ENCODE measurements around the gene ULK1. TPM values are rescaled to one million over a fixed set of nuclear protein-coding genes. Genes with fewer than 3 reads are reported as not detected.

Gene ULK1
- total and polyA plus RNA-seq, 12 donors, result 2.9 to 123 (median 29.9) TPM

DNA sequence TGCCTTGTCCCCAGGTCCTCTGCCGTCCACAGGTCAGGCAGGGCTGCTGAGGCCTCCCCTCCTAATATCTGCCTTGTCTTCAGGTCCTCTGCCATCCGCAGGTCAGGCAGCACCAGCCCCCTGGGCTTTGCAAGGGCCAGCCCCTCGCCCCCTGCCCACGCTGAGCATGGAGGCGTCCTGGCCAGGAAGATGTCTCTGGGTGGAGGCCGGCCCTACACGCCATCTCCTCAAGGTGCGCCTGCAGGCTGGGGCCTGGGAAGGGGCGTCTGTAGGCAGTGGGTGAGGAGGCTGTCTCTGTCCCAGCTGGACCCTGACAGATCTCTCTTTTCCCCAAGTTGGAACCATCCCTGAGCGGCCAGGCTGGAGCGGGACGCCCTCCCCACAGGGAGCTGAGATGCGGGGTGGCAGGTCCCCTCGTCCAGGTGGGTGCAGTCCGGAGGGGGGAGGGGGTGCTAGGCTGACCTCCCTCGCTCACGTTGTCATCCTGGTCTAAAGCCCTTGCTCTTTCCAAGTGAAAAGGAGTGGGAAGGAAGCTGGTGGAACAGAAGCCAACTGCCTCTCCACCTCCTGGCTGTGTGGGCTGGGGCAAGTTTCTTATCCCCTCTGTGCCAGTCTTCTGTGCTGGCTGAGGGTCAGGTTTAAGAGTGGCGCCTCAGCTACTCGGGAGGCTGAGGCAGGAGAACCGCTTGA lies 20.7 kb downstream of the ULK1 start:
- intact Hi-C loops (cut with DNase I), result no loop called here
- Histone ChIP-seq H3K36me3 (replicated peaks in 1 of 2) (peaks cover 0 to 72% of the 10 kb centered on the region in 2 donors), H3K4me3 (no peak overlapping the region), H3K27ac (peak overlapping the region in 1 of 5 donors; percentile 13), H3K9me3 (replicated peaks in 1 of 3) (no peaks in the 10 kb centered on the region), H3K27me3 (no peaks in the 10 kb centered on the region), H3K4me1 (replicated peaks in 1 of 2) (peaks cover 12 to 32% of the 10 kb centered on the region in 2 donors)
- peak in 1 of 7 donors; percentile 20 for DNase-seq
- WGBS, 4 donors, result 84 to 90% (median 88%) methylated on average over 6 to 20 of the region's 20 CpGs
- no peak for TF ChIP-seq POLR2A (IDR thresholded peaks at IDR 0.05)
- TF ChIP-seq, protein P1, sequence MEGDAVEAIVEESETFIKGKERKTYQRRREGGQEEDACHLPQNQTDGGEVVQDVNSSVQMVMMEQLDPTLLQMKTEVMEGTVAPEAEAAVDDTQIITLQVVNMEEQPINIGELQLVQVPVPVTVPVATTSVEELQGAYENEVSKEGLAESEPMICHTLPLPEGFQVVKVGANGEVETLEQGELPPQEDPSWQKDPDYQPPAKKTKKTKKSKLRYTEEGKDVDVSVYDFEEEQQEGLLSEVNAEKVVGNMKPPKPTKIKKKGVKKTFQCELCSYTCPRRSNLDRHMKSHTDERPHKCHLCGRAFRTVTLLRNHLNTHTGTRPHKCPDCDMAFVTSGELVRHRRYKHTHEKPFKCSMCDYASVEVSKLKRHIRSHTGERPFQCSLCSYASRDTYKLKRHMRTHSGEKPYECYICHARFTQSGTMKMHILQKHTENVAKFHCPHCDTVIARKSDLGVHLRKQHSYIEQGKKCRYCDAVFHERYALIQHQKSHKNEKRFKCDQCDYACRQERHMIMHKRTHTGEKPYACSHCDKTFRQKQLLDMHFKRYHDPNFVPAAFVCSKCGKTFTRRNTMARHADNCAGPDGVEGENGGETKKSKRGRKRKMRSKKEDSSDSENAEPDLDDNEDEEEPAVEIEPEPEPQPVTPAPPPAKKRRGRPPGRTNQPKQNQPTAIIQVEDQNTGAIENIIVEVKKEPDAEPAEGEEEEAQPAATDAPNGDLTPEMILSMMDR (IDR thresholded peaks at IDR 0.05), result no peak

DNA sequence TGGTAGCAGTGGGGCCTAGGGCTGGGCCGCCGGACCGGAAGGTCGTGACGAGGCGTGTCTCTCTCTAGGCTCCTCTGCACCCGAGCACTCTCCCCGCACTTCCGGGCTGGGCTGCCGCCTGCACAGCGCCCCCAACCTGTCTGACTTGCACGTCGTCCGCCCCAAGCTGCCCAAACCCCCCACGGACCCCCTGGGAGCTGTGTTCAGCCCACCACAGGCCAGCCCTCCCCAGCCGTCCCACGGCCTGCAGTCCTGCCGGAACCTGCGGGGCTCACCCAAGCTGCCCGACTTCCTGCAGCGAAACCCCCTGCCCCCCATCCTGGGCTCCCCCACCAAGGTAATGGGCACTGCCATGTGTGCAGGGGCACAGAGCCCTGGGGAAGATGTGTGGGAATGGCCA lies 21.4 kb downstream of the ULK1 start:
- 92 to 97% (median 92%) methylated on average over 6 to 21 of the region's 21 CpGs for WGBS, 4 donors
- DNase-seq, result no peak
- Histone ChIP-seq H3K4me1 (replicated peaks in 1 of 2) (peaks cover 12 to 25% of the 10 kb centered on the region in 2 donors), H3K4me3 (no peak overlapping the region), H3K36me3 (replicated peaks in 1 of 2) (peaks cover 0 to 74% of the 10 kb centered on the region in 2 donors), H3K9me3 (replicated peaks in 1 of 3) (no peaks in the 10 kb centered on the region), H3K27me3 (no peaks in the 10 kb centered on the region), H3K27ac (peak overlapping the region in 1 of 5 donors; percentile 4)
- intact Hi-C loops (cut with DNase I), result no loop called here
- TF ChIP-seq, protein P1 (IDR thresholded peaks at IDR 0.05), result no peak
- no peak for TF ChIP-seq POLR2A (IDR thresholded peaks at IDR 0.05)

DNA sequence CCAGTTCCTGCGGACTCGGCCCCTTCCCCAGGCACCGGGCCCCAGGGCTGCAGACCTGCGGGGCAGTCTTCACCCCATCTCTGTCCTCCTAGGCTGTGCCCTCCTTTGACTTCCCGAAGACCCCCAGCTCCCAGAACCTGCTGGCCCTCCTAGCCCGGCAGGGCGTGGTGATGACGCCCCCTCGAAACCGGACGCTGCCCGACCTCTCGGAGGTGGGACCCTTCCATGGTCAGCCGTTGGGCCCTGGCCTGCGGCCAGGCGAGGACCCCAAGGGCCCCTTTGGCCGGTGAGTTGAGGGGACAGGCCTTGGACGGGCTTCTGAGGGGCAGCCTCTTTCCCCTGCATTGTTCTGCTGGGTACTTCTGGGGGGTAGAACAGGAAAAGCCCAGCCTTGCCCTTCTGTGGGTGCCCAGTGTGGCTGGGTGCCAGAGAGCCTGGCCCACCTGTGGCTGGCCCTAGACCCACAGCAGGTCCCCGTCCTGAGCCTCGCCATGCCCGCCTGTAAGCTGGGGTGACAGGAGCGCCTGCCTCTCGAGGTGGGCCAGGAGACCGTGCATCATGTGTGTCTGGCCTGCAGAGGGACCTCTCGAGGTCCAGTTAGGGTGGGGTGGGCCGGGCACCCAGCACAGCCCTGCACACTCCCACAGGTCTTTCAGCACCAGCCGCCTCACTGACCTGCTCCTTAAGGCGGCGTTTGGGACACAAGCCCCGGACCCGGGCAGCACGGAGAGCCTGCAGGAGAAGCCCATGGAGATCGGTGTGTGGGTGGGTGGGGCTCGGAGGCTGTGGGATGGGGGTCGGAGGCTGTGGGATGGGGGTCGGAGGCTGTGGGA lies 22.1 kb downstream of the ULK1 start:
- peak in 3 of 7 donors; percentile 7 to 22 (median 20) for DNase-seq
- H3K9me3 ChIP-seq (replicated peaks in 1 of 3), result no peaks in the 10 kb centered on the region
- H3K36me3 ChIP-seq (replicated peaks in 1 of 2), result peaks cover 0 to 74% of the 10 kb centered on the region in 2 donors
- H3K27ac ChIP-seq, result peak overlapping the region in 1 of 5 donors; percentile 4
- no peaks in the 10 kb centered on the region for H3K27me3 ChIP-seq
- TF ChIP-seq, protein P1 (IDR thresholded peaks at IDR 0.05), result no peak
- TF ChIP-seq POLR2A (IDR thresholded peaks at IDR 0.05), result no peak
- H3K4me3 ChIP-seq, result no peak overlapping the region
- intact Hi-C loops (cut with DNase I), result no loop called here
- 85 to 91% (median 88%) methylated on average over 9 to 36 of the region's 36 CpGs for WGBS, 4 donors
- H3K4me1 ChIP-seq (replicated peaks in 1 of 2), result peaks cover 12 to 19% of the 10 kb centered on the region in 2 donors

DNA sequence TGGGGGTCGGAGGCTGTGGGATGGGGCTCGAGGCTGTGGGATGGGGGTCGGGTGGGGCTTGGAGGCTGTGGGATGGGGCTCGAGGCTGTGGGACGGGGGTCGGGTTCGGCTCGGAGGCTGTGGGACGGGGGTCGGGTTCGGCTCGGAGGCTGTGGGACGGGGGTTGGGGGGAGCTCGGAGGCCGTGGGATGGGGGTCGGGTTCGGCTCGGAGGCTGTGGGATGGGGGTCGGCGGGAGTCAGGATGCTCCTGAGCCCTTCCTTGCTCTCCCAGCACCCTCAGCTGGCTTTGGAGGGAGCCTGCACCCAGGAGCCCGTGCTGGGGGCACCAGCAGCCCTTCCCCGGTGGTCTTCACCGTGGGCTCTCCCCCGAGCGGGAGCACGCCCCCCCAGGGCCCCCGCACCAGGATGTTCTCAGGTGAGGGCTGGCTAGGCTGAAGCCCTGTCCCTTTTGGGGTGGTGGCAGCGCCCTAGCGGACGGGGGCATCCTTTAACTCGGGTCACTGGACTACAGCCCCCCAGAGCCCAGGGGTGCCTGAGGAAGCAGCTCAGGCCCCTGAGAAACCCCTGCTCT lies 22.8 kb downstream of the ULK1 start:
- Histone ChIP-seq H3K9me3 (replicated peaks in 1 of 3) (no peaks in the 10 kb centered on the region), H3K36me3 (replicated peaks in 1 of 2) (peaks cover 0 to 73% of the 10 kb centered on the region in 2 donors), H3K27ac (no peak overlapping the region), H3K4me1 (replicated peaks in 1 of 2) (peaks cover 11 to 19% of the 10 kb centered on the region in 2 donors), H3K27me3 (no peaks in the 10 kb centered on the region), H3K4me3 (no peak overlapping the region)
- 81 to 100% (median 86%) methylated on average over 4 to 30 of the region's 31 CpGs for WGBS, 4 donors
- DNase-seq, result peak in 1 of 7 donors; percentile 15
- intact Hi-C loops (cut with DNase I), result no loop called here
- TF ChIP-seq POLR2A (IDR thresholded peaks at IDR 0.05), result no peak
- TF ChIP-seq, protein P1 (IDR thresholded peaks at IDR 0.05), result no peak

All from adrenal gland (tissue), 12 donors.